ENCODE measurements around the gene BCL7C.

BCL7C gene

GRCh38 chr16:30893744-30894539, at the start of gene BCL7C:
TSS of gene BCL7C (minus strand) at chr16:30894077. CDS start at chr16:30893944, 133 bp downstream.
- in situ Hi-C loops (cut with HindIII; ENCODE audit: low sequenced_read_pairs): no loop called here

- in situ Hi-C loops (cut with HindIII; ENCODE audit: low sequenced_read_pairs): loop anchor here (10.0 to 25.0 kb wide), 2 partner anchors 132 to 520 kb away; partner anchors contain the start of genes ARMC5, TGFB1I1, ZNF646 and ZNF668
Measured at GRCh38 chr16:30942426-30942806, 48.5 kb upstream of the BCL7C start.

GRCh38 chr16:30941600-30942425, 47.9 kb upstream of the BCL7C start:
- in situ Hi-C loops (cut with HindIII; ENCODE audit: low sequenced_read_pairs): loop anchor here (10.0 to 25.0 kb wide), 2 partner anchors 133 to 520 kb away; partner anchors contain the start of genes ARMC5, TGFB1I1, ZNF646 and ZNF668

GRCh38 chr16:30939571-30939970, 45.7 kb upstream of the BCL7C start:
- in situ Hi-C loops (cut with HindIII; ENCODE audit: low sequenced_read_pairs): loop anchor here (25.0 kb wide), 1 partner anchor 523 kb away; the partner anchor contains the start of genes ARMC5 and TGFB1I1

- in situ Hi-C loops (cut with HindIII; ENCODE audit: low sequenced_read_pairs): loop anchor here (25.0 kb wide), 1 partner anchor 525 kb away; the partner anchor contains the start of genes ARMC5 and TGFB1I1
Measured at GRCh38 chr16:30937692-30938091, 43.8 kb upstream of the BCL7C start.

GRCh38 chr16:30934827-30935557, 41.1 kb upstream of the BCL7C start:
- in situ Hi-C loops (cut with HindIII; ENCODE audit: low sequenced_read_pairs): loop anchor here (25.0 kb wide), 1 partner anchor 527 kb away; the partner anchor contains the start of genes ARMC5 and TGFB1I1

- in situ Hi-C loops (cut with HindIII; ENCODE audit: low sequenced_read_pairs): loop anchor here (25.0 kb wide), 1 partner anchor 531 kb away; the partner anchor contains the start of genes ARMC5 and TGFB1I1
Measured at GRCh38 chr16:30931068-30931650, 37.3 kb upstream of the BCL7C start.

GRCh38 chr16:30930160-30930571, 36.3 kb upstream of the BCL7C start:
- in situ Hi-C loops (cut with HindIII; ENCODE audit: low sequenced_read_pairs): loop anchor here (25.0 kb wide), 1 partner anchor 532 kb away; the partner anchor contains the start of genes ARMC5 and TGFB1I1

- in situ Hi-C loops (cut with HindIII; ENCODE audit: low sequenced_read_pairs): loop anchor here (25.0 kb wide), 1 partner anchor 533 kb away; the partner anchor contains the start of genes ARMC5 and TGFB1I1
Measured at GRCh38 chr16:30929167-30929566, 35.3 kb upstream of the BCL7C start.

- in situ Hi-C loops (cut with HindIII; ENCODE audit: low sequenced_read_pairs): loop anchor here (25.0 kb wide), 1 partner anchor 534 kb away; the partner anchor contains the start of genes ARMC5 and TGFB1I1
Measured at GRCh38 chr16:30928390-30928789, 34.5 kb upstream of the BCL7C start.

GRCh38 chr16:30927789-30928378, 34.0 kb upstream of the BCL7C start:
- in situ Hi-C loops (cut with HindIII; ENCODE audit: low sequenced_read_pairs): loop anchor here (25.0 kb wide), 1 partner anchor 534 kb away; the partner anchor contains the start of genes ARMC5 and TGFB1I1

- in situ Hi-C loops (cut with HindIII; ENCODE audit: low sequenced_read_pairs): loop anchor here (25.0 kb wide), 1 partner anchor 535 kb away; the partner anchor contains the start of genes ARMC5 and TGFB1I1
Measured at GRCh38 chr16:30926937-30927788, 33.3 kb upstream of the BCL7C start.

- in situ Hi-C loops (cut with HindIII; ENCODE audit: low sequenced_read_pairs): loop anchor here (25.0 kb wide), 1 partner anchor 536 kb away; the partner anchor contains the start of genes ARMC5 and TGFB1I1
Measured at GRCh38 chr16:30925995-30926811, 32.3 kb upstream of the BCL7C start.

GRCh38 chr16:30925632-30925987, 31.7 kb upstream of the BCL7C start:
- in situ Hi-C loops (cut with HindIII; ENCODE audit: low sequenced_read_pairs): loop anchor here (25.0 kb wide), 1 partner anchor 537 kb away; the partner anchor contains the start of genes ARMC5 and TGFB1I1

- in situ Hi-C loops (cut with HindIII; ENCODE audit: low sequenced_read_pairs): loop anchor here (25.0 kb wide), 1 partner anchor 537 kb away; the partner anchor contains the start of genes ARMC5 and TGFB1I1
Measured at GRCh38 chr16:30924913-30925631, 31.2 kb upstream of the BCL7C start.

GRCh38 chr16:30924076-30924912, 30.4 kb upstream of the BCL7C start:
- in situ Hi-C loops (cut with HindIII; ENCODE audit: low sequenced_read_pairs): no loop called here

All from endothelial cell of hepatic sinusoid (primary cell).